Inflammatory macrophage treated with lipopolysaccharide for 4 hours (primary cell): ENCODE results near the gene HMG20B.

Source experiments
- DNase-seq: peaks from one replicate; pipeline ENCODE4 v3.0.0-alpha.2; 2020

The HMG20B gene

DNA sequence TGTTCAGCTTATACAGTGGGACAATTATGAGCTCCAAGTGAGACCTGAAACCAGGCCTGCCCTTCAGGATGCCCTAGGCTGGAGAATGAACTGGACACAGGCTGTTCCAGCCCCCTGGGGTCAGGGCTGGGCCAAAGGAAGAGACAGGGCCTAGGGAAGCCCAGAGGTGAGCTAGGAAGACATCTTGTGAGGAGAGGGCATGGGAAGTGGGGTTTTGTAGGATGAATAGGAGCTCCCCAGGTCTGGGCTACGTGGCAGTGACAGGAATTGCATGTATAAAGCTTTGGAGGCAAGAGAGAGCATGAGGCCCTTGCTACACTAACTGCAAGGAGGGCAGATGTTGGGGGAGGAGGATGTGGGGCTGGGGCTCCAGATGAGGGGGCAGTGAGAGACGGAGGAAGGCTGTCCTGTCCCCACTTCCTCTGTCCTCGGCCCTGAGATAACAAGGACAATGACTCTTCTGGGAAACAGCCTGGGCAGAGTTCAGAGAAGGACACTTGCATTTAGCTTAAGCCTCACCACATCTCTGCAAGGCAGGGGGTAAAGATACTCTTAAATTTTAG lies 35.4 kb downstream of the HMG20B start:
- no peak for DNase-seq

DNA sequence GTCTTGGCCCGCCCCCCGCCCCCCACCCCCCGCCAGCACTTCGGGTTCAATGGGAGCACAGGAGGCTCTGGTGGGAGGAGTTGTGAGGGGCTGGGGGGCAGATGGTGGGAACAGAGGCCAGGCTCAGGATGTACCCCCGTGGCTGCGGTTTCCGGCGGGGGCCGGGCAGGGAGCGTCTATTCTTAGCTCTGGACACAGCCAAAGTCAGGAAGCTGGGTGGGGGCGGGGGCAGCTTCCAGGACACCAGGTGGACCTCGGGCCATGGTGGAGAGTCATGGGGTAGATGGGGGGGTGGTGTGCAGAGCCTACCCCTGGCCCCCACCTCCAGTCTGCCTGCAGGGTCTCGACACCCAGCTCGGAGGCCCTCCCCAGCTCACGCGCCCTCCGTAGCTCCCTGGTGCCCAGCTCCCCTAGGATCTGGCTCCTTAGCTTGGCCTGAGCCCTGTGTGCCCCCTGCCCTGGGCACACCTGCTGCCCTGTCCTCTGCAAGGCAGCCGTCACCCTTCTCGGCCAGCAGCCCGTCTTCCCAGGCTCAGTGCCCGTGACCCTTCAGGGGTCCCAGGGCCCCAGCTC lies 36.1 kb downstream of the HMG20B start:
- no peak for DNase-seq

DNA sequence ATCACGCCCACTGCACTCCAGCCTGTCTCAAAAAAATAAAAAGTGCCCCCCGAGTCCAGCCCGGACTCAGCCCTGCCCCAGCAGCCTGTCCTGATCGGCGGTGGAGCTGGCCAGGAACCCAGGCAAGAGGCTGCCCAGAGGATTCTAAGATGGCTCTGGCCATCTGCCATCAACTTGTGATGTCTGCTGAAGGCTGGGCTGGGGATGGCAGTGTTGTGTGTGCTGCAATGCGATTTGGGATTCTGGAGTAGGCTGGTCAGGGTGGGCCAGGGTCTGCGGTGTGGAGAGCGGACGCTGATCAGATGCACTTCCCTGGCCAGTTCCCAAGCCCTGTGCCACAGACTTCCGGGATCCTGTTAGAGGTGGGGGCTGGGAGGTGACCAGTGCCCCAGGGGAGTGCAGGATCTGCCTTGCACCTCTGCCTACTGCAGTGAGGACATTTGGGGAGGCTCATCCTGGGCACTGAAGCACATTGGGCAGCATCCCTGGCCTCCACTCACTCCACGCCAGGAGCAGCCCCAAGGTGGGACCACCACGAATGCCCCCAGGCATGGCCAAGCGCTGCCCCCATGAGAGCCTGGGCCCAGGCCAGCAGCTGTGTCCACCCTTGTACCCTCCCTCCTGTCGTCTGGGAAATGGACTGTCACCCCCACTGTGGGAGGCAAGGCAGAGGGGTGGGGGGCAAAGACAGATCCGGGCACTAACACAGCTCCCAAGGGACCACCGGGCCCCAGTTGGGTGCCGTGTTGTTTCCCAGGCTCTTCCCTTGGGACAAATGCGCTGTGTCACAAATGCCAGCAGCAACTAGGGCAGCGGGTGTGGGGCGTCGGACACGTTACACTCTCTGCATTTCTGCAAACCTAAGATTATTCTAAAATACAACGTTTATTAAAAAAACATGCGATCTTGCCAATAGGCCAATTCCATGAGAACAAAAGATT lies 37.3 kb downstream of the HMG20B start:
- no peak for DNase-seq

DNA sequence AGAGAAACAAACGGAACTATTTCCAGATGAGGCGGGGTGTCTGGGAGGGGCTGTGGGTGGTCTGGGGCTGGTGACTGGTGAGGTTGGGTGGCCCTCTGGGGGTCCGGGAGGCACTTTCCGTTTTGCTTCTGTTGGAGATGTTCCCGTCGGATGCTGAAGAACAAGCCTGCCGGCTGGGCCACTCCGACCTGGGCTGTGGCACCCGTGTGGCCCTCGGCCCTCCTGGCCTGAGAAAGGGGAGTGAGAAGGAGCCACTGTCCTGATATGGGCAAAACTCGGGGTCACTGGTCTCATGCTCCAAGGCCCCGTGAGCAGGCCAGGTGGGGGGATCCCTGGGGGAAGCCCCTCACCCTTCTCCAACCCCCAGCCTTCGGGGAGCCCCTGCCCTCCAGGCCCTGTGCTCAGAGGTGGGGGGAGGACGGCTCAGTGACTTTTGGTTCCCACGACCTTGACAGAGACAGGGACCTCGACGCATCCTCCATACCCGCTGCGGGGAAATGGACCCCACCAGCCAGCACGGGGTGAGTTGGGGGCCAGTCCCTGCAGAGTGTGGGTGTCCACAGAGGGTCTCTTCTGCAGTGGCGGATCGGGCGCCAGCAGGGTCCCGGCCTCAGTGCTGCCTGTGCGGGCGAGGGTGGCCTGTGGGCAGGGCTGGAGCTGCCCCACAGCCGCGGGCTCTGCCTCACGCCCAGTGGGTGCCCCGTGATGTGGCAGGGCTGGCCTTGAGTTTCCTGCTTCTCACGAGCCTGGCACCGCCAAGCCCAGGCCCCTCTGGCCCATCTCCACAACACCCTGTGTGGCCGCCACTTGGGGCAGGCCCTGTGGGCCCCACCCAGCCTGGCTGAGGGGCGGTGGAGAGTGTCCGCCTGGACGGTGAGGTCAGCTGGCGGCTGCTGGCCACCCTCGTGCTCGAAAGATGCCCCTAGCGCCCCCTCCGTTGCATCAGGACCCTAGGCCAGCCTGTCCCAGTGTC lies 38.3 kb downstream of the HMG20B start:
- DNase-seq: no peak

DNA sequence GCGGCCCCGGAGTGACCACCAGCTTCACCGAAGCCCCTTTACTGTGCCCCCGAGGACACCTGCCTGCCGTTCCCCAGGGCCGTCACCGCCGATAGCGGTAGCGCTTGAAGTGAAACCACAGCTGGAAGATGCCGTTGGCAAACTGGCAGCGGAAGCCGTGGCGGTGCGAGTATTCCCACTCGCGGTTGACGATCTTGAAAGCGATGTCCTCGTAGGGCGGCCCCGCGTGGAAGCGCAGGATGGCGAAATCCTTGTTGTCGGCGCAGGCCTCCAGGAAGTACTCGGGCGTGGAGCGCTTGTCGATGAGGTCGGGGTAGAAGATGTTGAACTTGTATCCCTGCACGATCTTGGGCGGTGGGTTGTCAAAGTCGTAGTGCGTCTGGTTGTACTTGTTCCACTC lies 39.1 kb downstream of the HMG20B start:
- DNase-seq: no peak

DNA sequence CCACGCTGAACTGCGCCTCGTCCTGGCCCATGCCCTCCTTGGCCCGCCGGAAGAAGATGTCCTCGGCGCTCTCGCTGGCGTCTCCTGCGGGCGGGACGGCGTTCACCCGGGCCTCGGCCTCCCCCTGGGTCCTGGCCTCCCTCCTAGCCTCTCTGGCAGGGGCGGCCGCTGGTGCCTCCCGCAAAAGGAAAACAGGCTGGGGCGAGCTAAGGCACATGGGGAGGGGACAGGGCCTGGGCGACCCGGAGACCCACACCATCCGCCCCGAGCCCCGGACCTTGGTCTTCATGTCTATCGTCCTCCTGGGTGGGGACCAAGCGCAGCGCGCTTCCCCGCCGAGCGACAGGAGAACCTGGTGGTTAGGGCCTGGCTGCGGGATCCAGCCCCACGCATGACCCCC lies 39.6 kb downstream of the HMG20B start:
- no peak for DNase-seq

DNA sequence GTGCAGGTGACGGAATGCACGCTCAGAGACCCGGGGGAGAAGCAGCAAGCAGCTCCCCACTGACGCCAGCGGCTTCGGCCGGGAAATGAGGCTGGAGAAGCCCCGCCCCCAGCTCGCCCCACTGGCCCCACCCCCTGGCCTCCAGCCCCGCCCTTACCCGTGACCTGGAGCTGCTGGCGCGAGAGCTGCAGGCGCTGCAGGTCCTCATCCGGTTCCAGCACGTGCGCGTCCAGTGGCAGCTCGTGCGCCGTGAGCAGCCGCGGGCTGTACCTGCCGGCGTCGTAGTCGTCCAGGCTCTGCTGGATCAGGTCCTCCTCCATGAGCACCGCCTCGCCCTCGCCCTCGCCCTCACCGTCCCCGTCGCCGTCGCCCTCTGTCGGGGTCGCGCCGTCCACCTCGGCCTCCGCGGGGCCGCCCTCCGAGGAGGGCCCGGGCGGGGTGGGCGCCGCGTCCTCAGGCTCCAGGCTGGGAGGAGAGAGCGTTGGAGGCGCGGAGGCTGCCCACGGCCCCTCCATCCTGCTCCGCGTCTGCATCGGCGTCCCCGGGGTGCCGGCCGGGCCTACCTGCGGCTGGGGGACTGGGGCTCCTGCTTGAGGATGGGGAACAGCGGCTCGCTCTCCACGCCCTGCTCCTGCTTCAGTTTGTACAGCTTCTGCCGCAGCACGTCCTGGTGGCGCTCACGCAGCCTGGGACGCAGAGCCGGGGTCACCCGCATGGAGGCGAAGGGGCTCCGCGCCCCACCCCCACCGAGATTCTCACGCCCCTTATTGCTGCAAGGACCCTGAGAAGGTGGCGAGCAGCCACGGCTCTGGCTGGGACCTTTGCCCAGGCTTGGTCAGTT lies 40.4 kb downstream of the HMG20B start:
- DNase-seq: no peak

DNA sequence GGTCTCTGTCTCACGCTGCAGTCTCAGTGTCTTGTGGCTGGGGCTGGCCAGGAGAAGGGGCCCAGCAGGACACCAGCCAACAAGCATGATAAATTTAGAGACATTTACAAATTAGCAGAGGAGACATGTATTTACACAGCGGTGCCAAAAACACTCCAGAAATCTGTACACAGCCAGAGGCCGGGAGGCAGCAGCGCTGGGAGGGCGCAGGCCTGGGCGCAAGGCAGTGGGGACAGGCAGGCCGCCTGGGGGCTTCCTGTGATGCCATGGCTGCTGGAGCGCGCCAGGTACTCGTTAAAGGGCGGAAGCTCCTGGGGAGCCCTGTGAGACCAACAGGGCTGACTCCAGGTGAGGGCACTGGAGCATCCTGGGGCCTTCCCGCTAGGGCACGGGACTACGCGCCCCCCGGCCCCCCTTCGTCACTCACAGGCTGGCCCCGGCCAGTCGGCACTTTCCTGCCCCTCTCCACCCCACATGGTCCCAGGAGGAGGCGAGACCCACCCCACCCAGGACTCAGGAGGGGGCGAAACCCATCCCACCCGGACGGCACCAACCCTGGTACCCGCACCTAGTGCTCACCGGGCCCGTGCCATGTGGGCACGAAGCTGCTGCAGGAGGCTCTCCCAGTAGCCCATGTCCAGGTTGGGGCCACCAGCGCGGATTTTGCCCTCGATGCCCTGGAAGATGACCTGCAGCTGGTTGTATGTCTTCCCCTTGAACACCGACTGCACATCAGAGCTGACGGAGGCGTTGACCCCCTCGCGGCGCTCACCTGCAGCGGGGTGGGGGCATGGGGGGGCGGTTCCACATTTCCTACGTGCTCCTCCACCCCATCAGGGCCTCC lies 41.3 kb downstream of the HMG20B start:
- DNase-seq: no peak

DNA sequence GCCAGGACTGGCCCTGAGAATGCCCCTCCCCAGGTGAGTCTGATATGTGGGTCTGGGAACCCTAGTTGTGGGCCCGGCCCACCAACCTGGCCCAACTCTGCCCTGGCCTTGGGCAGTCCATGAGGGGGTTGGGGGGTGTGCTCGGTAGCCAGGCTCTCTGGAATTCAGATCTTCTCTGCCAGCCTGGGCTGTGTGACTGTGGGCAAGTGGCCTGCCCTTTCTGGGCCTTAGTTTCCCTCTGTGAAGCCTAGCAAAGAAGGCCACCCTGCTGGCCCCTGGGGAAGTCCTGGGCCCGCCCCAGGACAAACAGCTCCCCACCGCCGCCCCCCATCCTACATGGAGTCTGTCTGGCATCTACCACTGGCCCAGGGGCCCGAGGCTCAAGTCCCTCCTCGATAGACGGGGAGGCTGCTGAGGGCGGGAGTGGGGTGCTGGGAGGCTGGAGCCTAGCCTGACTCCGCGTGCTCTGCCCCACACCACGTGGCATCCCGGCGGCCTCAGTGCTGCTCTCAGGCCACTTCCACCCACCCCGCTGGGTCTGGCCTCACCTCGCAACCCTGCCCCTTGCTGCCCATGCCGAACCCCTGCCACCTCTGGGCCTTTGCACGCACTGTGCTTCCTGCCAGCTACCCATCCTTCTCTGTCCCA lies 42.2 kb downstream of the HMG20B start:
- DNase-seq: no peak

DNA sequence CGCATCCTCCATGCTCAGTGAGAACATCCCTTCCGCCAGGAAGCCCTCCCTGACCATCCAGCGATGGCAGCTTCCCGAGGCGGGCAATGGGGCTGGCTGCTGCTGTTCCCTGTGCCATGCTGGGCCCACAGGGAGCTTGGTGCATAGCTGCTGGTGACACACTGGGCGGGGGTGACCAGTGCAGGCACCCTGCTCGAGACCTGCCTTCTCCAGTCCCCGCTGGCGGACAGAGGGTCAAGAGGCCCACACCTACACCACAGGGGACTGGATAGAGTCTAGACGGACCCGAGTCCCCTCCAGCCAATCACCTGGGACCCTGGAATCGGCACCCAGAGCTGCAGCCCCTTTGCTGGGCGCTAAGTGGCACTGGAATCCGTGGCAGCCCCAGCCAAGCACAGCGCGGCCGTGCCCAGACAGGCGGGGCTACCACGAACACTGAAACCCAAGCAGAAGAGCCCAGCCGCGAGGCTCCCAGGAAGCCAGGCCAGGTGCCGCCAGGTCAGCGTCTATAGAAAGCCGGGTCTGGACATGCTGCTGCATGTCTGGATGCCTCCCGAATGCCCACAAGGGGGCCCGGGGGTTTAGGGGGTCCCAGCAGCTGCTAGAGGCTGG lies 42.9 kb downstream of the HMG20B start:
- DNase-seq: no peak

DNA sequence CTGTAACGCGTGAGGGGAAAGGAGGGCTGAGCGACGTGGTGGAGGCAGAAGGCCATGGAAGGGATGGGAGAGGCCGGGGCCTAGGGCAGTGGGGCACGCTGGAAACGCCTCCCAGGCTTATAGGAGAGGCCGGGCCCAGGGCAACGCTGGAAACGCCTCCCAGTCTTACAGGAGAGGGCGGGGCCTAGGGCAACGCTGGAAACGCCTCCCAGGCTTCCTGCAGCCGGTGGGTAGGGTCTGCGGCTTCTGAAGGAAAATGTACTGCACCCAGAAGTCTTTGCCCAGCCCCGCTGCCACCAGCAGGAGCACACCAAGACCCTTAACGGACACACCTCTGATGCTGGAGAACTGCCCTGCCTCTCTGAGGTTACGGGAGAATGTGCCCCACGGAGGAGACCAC lies 44.7 kb downstream of the HMG20B start:
- DNase-seq: no peak

DNA sequence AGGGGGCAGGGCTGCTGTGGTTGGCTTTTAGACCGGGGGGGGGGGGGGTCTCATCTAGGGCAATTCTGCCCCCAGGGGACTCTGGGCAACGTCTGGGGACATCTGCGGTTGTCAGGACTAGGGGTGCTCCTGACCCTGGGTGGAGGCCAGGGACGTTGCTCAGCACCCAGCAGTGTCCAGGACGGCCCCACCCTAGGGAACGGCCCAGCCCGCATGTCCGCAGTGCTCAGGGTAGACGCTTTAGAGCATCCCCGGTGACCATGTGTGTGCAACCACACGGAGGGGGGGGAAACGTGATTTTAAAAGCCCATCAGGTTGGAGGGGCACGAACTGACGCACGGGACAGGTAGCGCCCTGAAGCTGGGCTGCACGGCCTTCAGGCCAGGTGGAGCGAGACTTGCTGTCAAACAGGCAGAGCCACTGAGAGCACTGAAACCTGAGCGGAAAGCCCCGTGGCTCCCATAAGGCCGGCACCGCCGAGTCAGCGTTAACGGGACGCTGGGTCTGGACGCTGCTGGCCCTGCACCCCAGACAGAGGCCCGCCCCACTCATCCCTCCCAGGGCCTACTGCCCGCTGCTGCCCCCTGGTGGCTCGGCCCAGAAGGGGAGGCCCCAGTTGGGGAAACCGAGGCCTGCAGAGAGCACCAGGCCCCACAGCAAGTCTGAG lies 45.5 kb downstream of the HMG20B start:
- peak; percentile 63 for DNase-seq

DNA sequence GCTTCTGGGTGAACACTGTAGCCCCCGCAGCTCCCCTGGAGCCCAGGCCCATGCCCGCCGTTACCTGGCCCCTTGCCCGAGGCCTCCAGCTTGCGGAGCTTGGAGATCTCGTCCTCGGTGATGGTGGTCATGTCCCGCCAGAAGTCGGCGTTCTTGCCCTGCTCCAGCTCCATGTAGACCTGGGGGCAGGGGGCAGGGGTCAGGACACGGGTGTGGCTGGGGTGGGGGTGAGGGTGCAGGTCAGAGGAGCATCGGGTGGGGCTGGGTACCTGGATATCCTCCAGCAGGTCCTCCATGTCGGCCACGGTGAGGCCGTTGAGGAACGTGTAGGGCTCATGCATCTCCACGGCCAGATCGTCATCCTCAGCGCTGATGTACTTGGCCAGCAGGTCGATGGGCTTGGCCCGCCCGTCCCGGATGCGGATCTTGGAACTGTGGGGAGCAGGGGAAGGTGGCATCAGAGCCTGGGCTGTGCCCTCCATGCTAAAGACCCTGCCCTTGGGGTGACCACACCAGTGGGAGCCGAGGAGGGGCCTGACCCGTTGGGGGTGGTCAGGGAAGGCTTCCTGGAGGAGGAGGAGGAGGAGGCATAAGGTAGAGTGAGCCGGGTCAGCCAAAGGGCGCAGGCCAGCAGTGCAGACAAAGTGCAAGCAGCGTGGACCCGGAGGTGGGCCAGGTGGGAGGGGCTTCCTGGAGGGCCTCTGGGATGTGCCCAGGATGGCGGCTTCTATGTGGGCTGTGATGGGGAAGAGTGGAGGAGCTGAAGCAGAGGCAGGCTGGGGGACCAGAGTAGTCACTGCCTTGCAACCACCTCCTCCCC lies 46.3 kb downstream of the HMG20B start:
- no peak for DNase-seq

DNA sequence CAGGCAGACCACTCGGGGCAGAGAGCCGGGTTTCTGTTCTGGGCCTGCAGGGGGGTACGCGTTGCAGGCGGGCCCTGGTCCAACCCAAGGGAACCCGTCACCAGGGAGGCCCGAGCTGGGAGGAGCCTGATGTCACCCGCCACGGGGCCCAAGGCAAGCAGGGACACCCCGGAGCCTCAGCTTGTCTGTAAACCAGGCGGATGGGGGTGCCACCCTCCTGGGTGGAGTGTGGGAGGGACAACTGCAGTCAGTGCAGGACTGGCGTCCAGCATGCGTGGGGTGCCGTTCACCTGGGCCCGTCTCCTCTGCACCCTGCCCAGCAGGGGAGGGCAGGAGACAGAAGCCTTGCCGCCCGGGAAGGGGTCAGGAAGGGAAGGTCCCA lies 46.9 kb downstream of the HMG20B start:
- no peak for DNase-seq

DNA sequence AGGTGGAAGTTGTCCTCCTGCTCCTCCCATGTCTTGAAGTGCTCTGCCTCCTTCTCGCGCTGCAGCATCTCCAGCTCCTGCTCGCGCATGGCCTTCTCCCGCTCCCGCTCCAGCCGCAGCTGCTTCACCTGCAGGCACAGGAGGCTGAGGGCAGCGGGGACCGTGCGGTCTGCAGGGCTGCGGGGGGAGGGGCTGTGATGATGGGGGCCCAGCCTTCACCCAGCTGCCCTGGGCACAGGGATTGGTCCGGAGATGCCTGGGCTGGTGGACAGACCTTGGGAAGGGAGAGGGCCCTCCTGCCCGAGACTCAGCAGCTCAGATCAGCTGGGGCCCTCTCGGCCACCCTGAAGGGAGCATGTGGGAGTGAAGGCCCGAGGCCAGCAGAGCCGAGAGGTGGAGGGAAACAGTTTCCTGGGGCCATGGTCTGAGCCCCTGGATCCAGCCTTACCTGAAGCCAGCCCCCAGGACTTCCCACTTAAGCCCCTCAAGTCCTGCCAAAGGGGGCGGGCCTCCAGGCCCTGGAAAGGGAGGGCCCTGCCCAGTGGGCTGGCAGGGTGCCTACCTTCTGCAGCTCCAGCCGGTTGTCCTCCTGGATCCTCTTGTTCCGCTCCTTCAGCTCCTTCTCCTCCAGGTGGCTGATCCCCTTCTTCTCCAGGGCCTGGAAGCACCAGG lies 47.5 kb downstream of the HMG20B start:
- DNase-seq: no peak

DNA sequence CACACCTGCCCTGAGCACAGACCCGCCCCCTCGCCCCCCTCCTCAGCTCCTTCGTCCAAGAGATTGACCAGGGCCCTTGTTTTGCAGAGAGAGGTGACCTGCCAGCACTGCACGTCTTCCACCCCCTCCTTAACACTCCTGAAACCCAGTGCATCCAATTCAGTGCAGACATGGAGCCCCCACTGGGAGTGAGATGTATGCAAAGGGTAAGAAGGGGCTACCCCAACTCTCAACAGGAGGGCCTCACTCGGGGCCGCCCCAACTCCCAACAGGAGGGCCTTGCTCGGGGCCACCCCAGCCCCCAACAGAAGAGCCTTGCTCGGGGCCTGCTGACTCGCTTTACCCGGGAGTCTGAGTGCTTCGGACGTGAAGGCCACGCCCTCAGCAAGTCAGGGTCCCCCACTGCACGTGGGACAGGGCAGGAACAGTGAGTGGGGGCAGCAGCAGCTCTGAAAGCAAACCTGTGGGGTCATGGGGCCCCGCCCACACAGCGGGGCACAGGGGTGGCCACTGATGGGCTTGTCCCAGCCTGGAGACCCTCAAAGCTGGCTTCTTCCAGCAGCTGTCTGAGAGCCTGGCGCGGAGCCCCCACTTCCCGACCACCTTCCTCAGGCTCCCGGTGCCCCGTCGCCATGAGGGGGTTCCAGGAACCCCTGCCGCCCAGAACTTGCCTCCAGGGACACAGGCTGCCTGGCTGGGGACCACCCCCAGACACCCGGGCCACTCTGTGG lies 48.2 kb downstream of the HMG20B start:
- no peak for DNase-seq

DNA sequence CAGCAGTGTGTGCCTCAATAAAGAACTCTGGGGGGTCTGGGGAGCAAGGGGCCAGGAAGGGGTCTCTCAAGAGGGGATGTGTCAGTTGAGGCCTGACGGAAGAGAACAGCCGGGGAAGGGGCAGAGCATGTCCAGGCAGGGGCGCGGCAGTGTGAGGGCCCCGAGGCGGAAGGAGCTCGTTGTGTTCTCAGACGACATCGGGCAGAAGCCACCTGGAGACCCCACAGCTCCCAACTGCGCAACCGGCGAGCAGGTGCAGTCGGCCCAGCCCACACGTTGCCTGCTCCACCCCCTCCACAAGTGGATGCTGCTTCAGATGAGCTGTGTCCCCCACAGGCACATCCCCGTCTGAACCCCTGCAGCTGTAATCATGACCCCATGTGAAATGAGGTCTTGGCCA lies 48.9 kb downstream of the HMG20B start:
- no peak for DNase-seq
